ENCODE measurements around the gene ARL3. TPM values are rescaled to one million over a fixed set of nuclear protein-coding genes. Genes with fewer than 3 reads are reported as not detected.
A peak's percentile ranks its signal among the peaks of the same experiment; 100 is the strongest.

The ARL3 gene
- total RNA-seq, 1 experiment from 2014 or later = 13.3 TPM

DNA sequence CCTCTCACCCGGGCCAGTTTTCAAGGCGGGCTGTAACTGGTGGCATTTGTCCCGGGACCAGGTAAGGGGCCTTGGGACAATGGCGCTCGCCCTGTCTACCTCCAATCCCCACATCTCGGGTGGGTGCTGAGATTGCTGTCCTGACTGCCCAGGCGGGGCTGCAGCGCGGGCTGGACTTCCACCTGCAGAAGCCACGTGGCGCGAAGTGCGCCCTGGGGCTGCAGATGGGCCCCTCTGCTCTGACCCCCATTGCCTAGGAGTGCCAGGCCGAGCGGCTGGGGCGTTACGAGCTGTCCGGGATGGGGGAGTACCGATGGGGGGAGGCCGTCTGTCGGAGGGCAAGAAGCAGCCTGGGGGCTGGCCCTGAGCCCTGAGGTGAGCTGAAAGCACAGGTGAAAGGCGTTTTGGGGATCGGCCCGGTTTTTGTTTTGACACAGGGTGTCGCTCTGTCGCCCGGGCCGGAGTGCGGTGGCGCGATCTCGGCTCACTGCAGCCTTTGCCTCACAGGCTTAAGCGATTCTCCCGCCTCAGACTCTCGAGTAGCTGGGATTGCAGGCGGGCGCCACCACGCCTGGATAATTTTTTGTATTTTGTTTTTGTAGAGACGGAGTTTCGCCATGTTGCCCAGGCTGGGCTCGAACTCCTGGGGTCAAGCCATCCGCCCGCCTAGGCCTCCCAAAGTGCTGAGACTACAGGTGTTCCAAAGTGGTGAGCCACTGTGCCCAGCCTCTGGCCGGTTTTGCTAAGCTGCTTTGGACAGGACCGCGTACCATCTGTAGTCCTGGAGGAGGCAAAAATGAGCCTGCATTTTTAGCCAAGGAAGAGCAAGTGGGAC lies 641 bp upstream of the ARL3 start, which contains the start of gene SFXN2 (continued):
- TF ChIP-seq, protein P1, sequence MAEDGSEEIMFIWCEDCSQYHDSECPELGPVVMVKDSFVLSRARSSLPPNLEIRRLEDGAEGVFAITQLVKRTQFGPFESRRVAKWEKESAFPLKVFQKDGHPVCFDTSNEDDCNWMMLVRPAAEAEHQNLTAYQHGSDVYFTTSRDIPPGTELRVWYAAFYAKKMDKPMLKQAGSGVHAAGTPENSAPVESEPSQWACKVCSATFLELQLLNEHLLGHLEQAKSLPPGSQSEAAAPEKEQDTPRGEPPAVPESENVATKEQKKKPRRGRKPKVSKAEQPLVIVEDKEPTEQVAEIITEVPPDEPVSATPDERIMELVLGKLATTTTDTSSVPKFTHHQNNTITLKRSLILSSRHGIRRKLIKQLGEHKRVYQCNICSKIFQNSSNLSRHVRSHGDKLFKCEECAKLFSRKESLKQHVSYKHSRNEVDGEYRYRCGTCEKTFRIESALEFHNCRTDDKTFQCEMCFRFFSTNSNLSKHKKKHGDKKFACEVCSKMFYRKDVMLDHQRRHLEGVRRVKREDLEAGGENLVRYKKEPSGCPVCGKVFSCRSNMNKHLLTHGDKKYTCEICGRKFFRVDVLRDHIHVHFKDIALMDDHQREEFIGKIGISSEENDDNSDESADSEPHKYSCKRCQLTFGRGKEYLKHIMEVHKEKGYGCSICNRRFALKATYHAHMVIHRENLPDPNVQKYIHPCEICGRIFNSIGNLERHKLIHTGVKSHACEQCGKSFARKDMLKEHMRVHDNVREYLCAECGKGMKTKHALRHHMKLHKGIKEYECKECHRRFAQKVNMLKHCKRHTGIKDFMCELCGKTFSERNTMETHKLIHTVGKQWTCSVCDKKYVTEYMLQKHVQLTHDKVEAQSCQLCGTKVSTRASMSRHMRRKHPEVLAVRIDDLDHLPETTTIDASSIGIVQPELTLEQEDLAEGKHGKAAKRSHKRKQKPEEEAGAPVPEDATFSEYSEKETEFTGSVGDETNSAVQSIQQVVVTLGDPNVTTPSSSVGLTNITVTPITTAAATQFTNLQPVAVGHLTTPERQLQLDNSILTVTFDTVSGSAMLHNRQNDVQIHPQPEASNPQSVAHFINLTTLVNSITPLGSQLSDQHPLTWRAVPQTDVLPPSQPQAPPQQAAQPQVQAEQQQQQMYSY (CRISPR knock-in tag; IDR thresholded peaks at IDR 0.05) = peak; percentile 18; the same call in 1 of the 2 replicates
- TF ChIP-seq, protein P2, sequence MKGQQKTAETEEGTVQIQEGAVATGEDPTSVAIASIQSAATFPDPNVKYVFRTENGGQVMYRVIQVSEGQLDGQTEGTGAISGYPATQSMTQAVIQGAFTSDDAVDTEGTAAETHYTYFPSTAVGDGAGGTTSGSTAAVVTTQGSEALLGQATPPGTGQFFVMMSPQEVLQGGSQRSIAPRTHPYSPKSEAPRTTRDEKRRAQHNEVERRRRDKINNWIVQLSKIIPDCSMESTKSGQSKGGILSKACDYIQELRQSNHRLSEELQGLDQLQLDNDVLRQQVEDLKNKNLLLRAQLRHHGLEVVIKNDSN (CRISPR knock-in tag; IDR thresholded peaks at IDR 0.05) = peak; percentile 23; the same call in 1 of the 2 replicates
- TF ChIP-seq FOXK1 (CRISPR knock-in tag; IDR thresholded peaks at IDR 0.05) (peak; percentile 23), FOXP1 (CRISPR knock-in tag; IDR thresholded peaks at IDR 0.05; ENCODE audit: borderline replicate concordance) (peak; percentile 61), NFE2L1 (CRISPR knock-in tag; IDR thresholded peaks at IDR 0.05) (0 out of 2 replicates have a peak, but pooled peaks have one; percentile 7), ZNF121 (CRISPR knock-in tag; IDR thresholded peaks at IDR 0.05) (peak; percentile 96), ELF4 (CRISPR knock-in tag; IDR thresholded peaks at IDR 0.05; ENCODE audit: low read depth) (0 out of 2 replicates have a peak, but pooled peaks have one; percentile 22)
- TF ChIP-seq, protein P3, sequence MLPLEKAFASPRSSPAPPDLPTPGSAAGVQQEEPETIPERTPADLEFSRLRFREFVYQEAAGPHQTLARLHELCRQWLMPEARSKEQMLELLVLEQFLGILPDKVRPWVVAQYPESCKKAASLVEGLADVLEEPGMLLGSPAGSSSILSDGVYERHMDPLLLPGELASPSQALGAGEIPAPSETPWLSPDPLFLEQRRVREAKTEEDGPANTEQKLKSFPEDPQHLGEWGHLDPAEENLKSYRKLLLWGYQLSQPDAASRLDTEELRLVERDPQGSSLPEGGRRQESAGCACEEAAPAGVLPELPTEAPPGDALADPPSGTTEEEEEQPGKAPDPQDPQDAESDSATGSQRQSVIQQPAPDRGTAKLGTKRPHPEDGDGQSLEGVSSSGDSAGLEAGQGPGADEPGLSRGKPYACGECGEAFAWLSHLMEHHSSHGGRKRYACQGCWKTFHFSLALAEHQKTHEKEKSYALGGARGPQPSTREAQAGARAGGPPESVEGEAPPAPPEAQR (CRISPR knock-in tag; IDR thresholded peaks at IDR 0.05) = no peak
- TF ChIP-seq, protein P4, sequence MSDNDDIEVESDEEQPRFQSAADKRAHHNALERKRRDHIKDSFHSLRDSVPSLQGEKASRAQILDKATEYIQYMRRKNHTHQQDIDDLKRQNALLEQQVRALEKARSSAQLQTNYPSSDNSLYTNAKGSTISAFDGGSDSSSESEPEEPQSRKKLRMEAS (CRISPR knock-in tag; IDR thresholded peaks at IDR 0.05) = peak; percentile 79
- TF ChIP-seq, protein P5, sequence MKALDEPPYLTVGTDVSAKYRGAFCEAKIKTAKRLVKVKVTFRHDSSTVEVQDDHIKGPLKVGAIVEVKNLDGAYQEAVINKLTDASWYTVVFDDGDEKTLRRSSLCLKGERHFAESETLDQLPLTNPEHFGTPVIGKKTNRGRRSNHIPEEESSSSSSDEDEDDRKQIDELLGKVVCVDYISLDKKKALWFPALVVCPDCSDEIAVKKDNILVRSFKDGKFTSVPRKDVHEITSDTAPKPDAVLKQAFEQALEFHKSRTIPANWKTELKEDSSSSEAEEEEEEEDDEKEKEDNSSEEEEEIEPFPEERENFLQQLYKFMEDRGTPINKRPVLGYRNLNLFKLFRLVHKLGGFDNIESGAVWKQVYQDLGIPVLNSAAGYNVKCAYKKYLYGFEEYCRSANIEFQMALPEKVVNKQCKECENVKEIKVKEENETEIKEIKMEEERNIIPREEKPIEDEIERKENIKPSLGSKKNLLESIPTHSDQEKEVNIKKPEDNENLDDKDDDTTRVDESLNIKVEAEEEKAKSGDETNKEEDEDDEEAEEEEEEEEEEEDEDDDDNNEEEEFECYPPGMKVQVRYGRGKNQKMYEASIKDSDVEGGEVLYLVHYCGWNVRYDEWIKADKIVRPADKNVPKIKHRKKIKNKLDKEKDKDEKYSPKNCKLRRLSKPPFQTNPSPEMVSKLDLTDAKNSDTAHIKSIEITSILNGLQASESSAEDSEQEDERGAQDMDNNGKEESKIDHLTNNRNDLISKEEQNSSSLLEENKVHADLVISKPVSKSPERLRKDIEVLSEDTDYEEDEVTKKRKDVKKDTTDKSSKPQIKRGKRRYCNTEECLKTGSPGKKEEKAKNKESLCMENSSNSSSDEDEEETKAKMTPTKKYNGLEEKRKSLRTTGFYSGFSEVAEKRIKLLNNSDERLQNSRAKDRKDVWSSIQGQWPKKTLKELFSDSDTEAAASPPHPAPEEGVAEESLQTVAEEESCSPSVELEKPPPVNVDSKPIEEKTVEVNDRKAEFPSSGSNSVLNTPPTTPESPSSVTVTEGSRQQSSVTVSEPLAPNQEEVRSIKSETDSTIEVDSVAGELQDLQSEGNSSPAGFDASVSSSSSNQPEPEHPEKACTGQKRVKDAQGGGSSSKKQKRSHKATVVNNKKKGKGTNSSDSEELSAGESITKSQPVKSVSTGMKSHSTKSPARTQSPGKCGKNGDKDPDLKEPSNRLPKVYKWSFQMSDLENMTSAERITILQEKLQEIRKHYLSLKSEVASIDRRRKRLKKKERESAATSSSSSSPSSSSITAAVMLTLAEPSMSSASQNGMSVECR (CRISPR knock-in tag; IDR thresholded peaks at IDR 0.05; ENCODE audit: borderline replicate concordance) = peak; percentile 78; the same call in 1 of the 2 replicates

DNA sequence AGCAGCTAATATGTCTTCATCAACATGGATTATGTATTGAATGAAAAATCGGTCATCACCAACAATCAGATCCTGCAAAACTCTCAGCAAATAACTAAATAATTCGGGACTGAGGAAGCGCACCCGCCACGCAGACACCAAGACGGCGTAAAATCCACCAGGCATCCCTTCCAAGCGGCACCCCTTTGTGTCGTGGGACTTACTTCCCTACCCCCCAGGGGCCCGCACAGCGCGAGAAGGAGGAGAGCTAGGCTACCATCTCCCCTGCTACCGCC lies 721 bp downstream of the ARL3 start:
- Mint-ChIP-seq H3K36me3 (peaks cover 4% of the 10 kb centered on the region; the same call in 1 of the 2 replicates), H3K4me1 (peaks cover 43% of the 10 kb centered on the region), H3K9me3 (no peaks in the 10 kb centered on the region), H3K27me3 (ENCODE audit: low read depth) (no peaks in the 10 kb centered on the region), H3K27ac (peak overlapping the region; percentile 59), H3K4me3 (peak overlapping the region; percentile 90)
- TF ChIP-seq KAT7 (CRISPR knock-in tag; IDR thresholded peaks at IDR 0.05; ENCODE audit: borderline replicate concordance) (no peak), ZNF423 (CRISPR knock-in tag; IDR thresholded peaks at IDR 0.05) (0 out of 2 replicates have a peak, but pooled peaks have one; percentile 25)
- CTCF ChIA-PET = interaction anchor here (0.9 to 6.4 kb wide), 26 partner anchors 9 to 870 kb away, joined by 3 to 101 read pairs (median 4); partner anchors contain the start of genes ACTR1A, AS3MT, BORCS7 and CNNM2
- ATAC-seq (no peak), DNase-seq (ENCODE audit: low spot score) (no peak)
- POLR2A ChIA-PET = interaction anchor here (0.8 to 2.8 kb wide), 8 partner anchors 21 to 209 kb away, joined by 3 to 13 read pairs (median 6); partner anchors contain the start of genes CNNM2, SUFU and WBP1L

Data from WTC11 (cell line).